ENCODE results near the gene POLD4. TPM values are rescaled to one million over a fixed set of nuclear protein-coding genes. Genes with fewer than 3 reads are reported as not detected.

The POLD4 gene
- total and polyA plus RNA-seq, 2 of the 13 experiments (the other 11 are each of a cell fraction or from before 2014, with no cell fraction given), result 10.5 to 27.4 TPM

- TF ChIP-seq ZFP90 (CRISPR knock-in tag; IDR thresholded peaks at IDR 0.05; ENCODE audit: borderline replicate concordance) (no peak), ZNF609 (CRISPR knock-in tag; IDR thresholded peaks at IDR 0.05; ENCODE audit: borderline replicate concordance) (no peak), RNF2 (conservative IDR thresholded peaks at IDR 0.05; ENCODE audit: low read depth) (no peak), MAFG (CRISPR knock-in tag; IDR thresholded peaks at IDR 0.05) (no peak), ZNF331 (CRISPR knock-in tag; IDR thresholded peaks at IDR 0.05) (no peak), ZNF484 (CRISPR knock-in tag; IDR thresholded peaks at IDR 0.05; ENCODE audit: borderline replicate concordance, low read depth) (no peak), ZNF207 (IDR thresholded peaks at IDR 0.05; ENCODE audit: borderline replicate concordance) (no peak), ELF1 (CRISPR knock-in tag; IDR thresholded peaks at IDR 0.05) (peak; percentile 77), ZUFSP (CRISPR knock-in tag; IDR thresholded peaks at IDR 0.05; ENCODE audit: borderline replicate concordance) (no peak), ZNF883 (CRISPR knock-in tag; IDR thresholded peaks at IDR 0.05; ENCODE audit: not compliant biosample characterization) (no peak), SNAI1 (CRISPR knock-in tag; IDR thresholded peaks at IDR 0.05; ENCODE audit: borderline replicate concordance) (no peak), ATM (IDR thresholded peaks at IDR 0.05; ENCODE audit: borderline replicate concordance) (no peak), PRDM15 (CRISPR knock-in tag; IDR thresholded peaks at IDR 0.05) (no peak), NR3C1 (CRISPR knock-in tag; IDR thresholded peaks at IDR 0.05) (no peak), SP1 (IDR thresholded peaks at IDR 0.05) (no peak), SP1 (CRISPR knock-in tag; IDR thresholded peaks at IDR 0.05) (peak; percentile 86), RARA (CRISPR knock-in tag; IDR thresholded peaks at IDR 0.05) (no peak), ZBTB39 (CRISPR knock-in tag; IDR thresholded peaks at IDR 0.05) (0 out of 2 replicates have a peak, but pooled peaks have one; percentile 29)
These were observed at the start of gene POLD4 (continued) for GRCh38 chr11:67353317-67354074.
